ENCODE data around the gene USH1C. TPM values are rescaled to one million over a fixed set of nuclear protein-coding genes. Genes with fewer than 3 reads are reported as not detected.

Gene USH1C
- 0.70 to 1.1 TPM (median 0.74 TPM) in 5 replicates for total RNA-seq (2022; extraction: Qiagen RNA extraction)

GRCh38 chr11:17544181-17544622, at the start of gene USH1C:
USH1C (minus strand) TSS chr11:17544416; CDS start chr11:17544307, 109 bp downstream.

GRCh38 chr11:17547051-17547577, 2.9 kb upstream of the USH1C start, which contains the start of gene OTOG:
OTOG (plus strand) TSS chr11:17547259; CDS start chr11:17547373, 114 bp downstream.

GRCh38 chr11:17476317-17477083, 67.7 kb downstream of the USH1C start, which contains the start of gene ABCC8:
ABCC8 (minus strand) TSS chr11:17476845; CDS start chr11:17476776, 69 bp downstream.

Other genes starting within 250 kb of the USH1C start
- 1.7 to 3.7 TPM (median 2.2 TPM) in 5 replicates for gene NCR3LG1, start 192.6 kb downstream of the USH1C start, total RNA-seq (2022; extraction: Qiagen RNA extraction)
- gene KCNJ11, start 155.8 kb downstream of the USH1C start, total RNA-seq (2022; extraction: Qiagen RNA extraction), result 4.4 to 6.1 TPM (median 4.9 TPM) in 5 replicates
- 6.6 to 10.1 TPM (median 8.7 TPM) in 5 replicates for gene ABCC8, start 67.6 kb downstream of the USH1C start, total RNA-seq (2022; extraction: Qiagen RNA extraction)
- gene OTOG, start 2.8 kb upstream of the USH1C start, total RNA-seq (2022; extraction: Qiagen RNA extraction), result not detected in 5 replicates
- 0.06 to 0.08 TPM in 2 of 5 replicates, not detected in the others for gene MYOD1, start 175.2 kb upstream of the USH1C start, total RNA-seq (2022; extraction: Qiagen RNA extraction)
- 0.05 to 0.16 TPM (median 0.06 TPM) in 5 replicates for gene KCNC1, start 190.4 kb upstream of the USH1C start, total RNA-seq (2022; extraction: Qiagen RNA extraction)

Measured in A549 treated with Hydrocortisone at 1 μM for 4 hours (cell line).